ENCODE data around the gene CORIN. TPM values are rescaled to one million over a fixed set of nuclear protein-coding genes. Genes with fewer than 3 reads are reported as not detected.

Gene CORIN
- polyA plus RNA-seq, 12 donors: 1.7 to 5.7 (median 2.4) TPM; not detected in 2

GRCh38 chr4:47836641-47837093, 1.2 kb downstream of the CORIN start:
- peak; percentile 72 for DNase-seq

GRCh38 chr4:47835494-47835893, 2.4 kb downstream of the CORIN start:
- DNase-seq: no peak

- no peak for DNase-seq
Observed at GRCh38 chr4:47831026-47831679, 6.7 kb downstream of the CORIN start.

- no peak for DNase-seq
Observed at GRCh38 chr4:47830265-47831025, 7.4 kb downstream of the CORIN start.

GRCh38 chr4:47829438-47829837, 8.4 kb downstream of the CORIN start:
- DNase-seq: no peak

- DNase-seq: no peak
Observed at GRCh38 chr4:47827343-47828047, 10.4 kb downstream of the CORIN start.

- DNase-seq: no peak
Observed at GRCh38 chr4:47824840-47825239, 13.0 kb downstream of the CORIN start.

- no peak for DNase-seq
Observed at GRCh38 chr4:47819178-47819577, 18.7 kb downstream of the CORIN start.

GRCh38 chr4:47817275-47817674, 20.6 kb downstream of the CORIN start:
- DNase-seq: no peak

GRCh38 chr4:47816748-47817147, 21.1 kb downstream of the CORIN start:
- DNase-seq: no peak

- DNase-seq: no peak
Observed at GRCh38 chr4:47814618-47815295, 23.1 kb downstream of the CORIN start.

GRCh38 chr4:47809654-47810203, 28.1 kb downstream of the CORIN start:
- no peak for DNase-seq

- no peak for DNase-seq
Observed at GRCh38 chr4:47804598-47804997, 33.3 kb downstream of the CORIN start.

GRCh38 chr4:47801481-47802002, 36.3 kb downstream of the CORIN start:
- DNase-seq: no peak

- no peak for DNase-seq
Observed at GRCh38 chr4:47798165-47798564, 39.7 kb downstream of the CORIN start.

- no peak for DNase-seq
Observed at GRCh38 chr4:47791965-47792364, 45.9 kb downstream of the CORIN start.

GRCh38 chr4:47790105-47790504, 47.8 kb downstream of the CORIN start:
- DNase-seq: no peak

- no peak for DNase-seq
Observed at GRCh38 chr4:47788126-47788525, 49.7 kb downstream of the CORIN start.

GRCh38 chr4:47786958-47787370, 50.9 kb downstream of the CORIN start:
- DNase-seq: no peak

GRCh38 chr4:47785153-47785552, 52.7 kb downstream of the CORIN start:
- DNase-seq: no peak

GRCh38 chr4:47784222-47784621, 53.6 kb downstream of the CORIN start:
- DNase-seq: no peak

GRCh38 chr4:47776353-47776752, 61.5 kb downstream of the CORIN start:
- no peak for DNase-seq
